Measurements from ENCODE around the gene MOV10. TPM values are rescaled to one million over a fixed set of nuclear protein-coding genes. Genes with fewer than 3 reads are reported as not detected.

Gene MOV10
- polyA plus RNA-seq, 1 of the 3 experiments (the other 2 are of a cell fraction), result 87.4 TPM

DNA sequence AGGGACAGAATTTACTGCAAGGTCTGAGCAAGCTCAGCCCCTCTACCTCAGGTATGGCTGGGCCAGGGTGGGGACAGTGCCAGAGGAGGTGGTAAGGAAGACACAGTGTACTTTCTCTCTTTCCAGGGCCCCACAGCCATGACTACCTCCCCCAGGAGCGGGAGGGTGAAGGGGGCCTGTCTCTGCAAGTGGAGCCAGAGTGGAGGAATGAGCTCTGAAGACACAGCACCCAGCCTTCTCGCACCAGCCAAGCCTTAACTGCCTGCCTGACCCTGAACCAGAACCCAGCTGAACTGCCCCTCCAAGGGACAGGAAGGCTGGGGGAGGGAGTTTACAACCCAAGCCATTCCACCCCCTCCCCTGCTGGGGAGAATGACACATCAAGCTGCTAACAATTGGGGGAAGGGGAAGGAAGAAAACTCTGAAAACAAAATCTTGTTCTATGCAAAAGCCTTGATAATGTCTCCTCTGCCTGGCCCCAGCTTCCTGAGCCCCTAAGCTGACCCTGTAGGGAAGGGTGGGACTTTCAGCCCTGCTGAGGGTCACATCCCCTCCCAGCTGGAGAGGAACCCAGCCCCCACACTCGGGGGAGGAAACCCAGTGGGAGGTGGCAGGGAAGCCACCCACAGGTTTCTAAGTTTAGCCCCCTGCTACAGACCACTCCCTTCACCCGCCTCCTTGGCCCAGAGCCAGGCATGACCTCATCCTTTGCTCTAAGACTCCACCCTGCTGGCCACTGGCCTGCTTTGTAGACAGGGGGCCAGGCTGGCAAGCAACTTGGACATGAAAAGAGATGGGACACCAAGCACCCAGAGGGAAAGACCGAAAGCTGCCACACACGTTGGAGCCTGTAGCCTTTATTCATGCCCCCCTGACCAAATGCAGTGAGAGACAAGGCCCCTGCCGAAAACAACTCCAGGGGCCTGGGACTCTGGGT lies 26.1 kb downstream of the MOV10 start:
- Histone ChIP-seq H3K27ac (ENCODE audit: low read depth in 2 of 2, low read length in 1 of 2) (peak overlapping the region; percentile 70 to 90), H3K9me2 (no peaks in the 10 kb centered on the region), H3K27me3 (ENCODE audit: insufficient read depth) (no peaks in the 10 kb centered on the region), H3K4me3 (ENCODE audit: low read depth in 2 of 2, low read length in 1 of 2) (0 out of 4 replicates have a peak overlapping the region, but pooled peaks of 1 of the 2 experiments have one; percentile 18), H3K9ac (peak overlapping the region; percentile 57; the same call in 1 of the 2 replicates), H3K36me3 (replicated peaks in 1 of 2; ENCODE audit: control insufficient read depth in 1 of 2, insufficient read depth in 2 of 2, low read length in 1 of 2) (peaks cover 28 to 56% of the 10 kb centered on the region in 2 experiments), H3K79me2 (ENCODE audit: insufficient read depth) (peaks cover 29% of the 10 kb centered on the region), H3K9me3 (no peaks in the 10 kb centered on the region), H3F3A (replicated peaks; ENCODE audit: insufficient read depth) (peaks cover 44% of the 10 kb centered on the region), H4K20me1 (ENCODE audit: insufficient read depth) (peaks cover 11% of the 10 kb centered on the region), H2AFZ (ENCODE audit: low read depth) (no peak overlapping the region), H3K4me2 (peak overlapping the region; percentile 46), H3K4me1 (ENCODE audit: control insufficient read depth in 1 of 2, insufficient read depth in 2 of 2, low read depth in 1 of 2, low read length in 1 of 2) (peaks cover 36 to 54% of the 10 kb centered on the region in 2 experiments; a peak in 3 of 4 replicates)
- CTCF ChIA-PET, result interaction anchor here (0.9 to 4.4 kb wide), 7 partner anchors 7 to 310 kb away, joined by 3 to 21 read pairs (median 5); partner anchors contain the start of genes PPM1J and ST7L
- peak; percentile 87 for DNase-seq
- POLR2A ChIA-PET, result interaction anchor here (1.1 kb wide), 1 partner anchor 26 kb away, joined by 3 read pairs; the partner anchor contains the start of gene MOV10
- WGBS (ENCODE audit: low lambda C conversion rate), result 37% methylated on average over 7 of the region's 7 CpGs
- TF ChIP-seq GABPA (IDR thresholded peaks at IDR 0.05; ENCODE audit: low read depth), result peak; percentile 8; the same call in 1 of the 2 replicates
- TF ChIP-seq, protein P1, sequence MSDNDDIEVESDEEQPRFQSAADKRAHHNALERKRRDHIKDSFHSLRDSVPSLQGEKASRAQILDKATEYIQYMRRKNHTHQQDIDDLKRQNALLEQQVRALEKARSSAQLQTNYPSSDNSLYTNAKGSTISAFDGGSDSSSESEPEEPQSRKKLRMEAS (IDR thresholded peaks at IDR 0.05; ENCODE audit: low read depth), result 0 out of 2 replicates have a peak, but pooled peaks have one; percentile 30
- peak; percentile 82; the same call in 1 of the 2 replicates for TF ChIP-seq MEF2A (IDR thresholded peaks at IDR 0.05; ENCODE audit: borderline replicate concordance, low read depth)
- TF ChIP-seq RAD21 (IDR thresholded peaks at IDR 0.05; ENCODE audit: low read length), result no peak
- peak; percentile 24 for TF ChIP-seq CHD2 (IDR thresholded peaks at IDR 0.05; ENCODE audit: low read length, partially characterized antibody)
- TF ChIP-seq TAF1 (IDR thresholded peaks at IDR 0.05; ENCODE audit: borderline replicate concordance, low read depth, low read length), result no peak; the same call in 1 of the 2 replicates
- TF ChIP-seq CTCF (IDR thresholded peaks at IDR 0.05), result peak; percentile 16; the same call in 1 of the 2 replicates
- no peak for TF ChIP-seq MXI1 (IDR thresholded peaks at IDR 0.05; ENCODE audit: low read depth, low read length)
- TF ChIP-seq EP300 (IDR thresholded peaks at IDR 0.05; ENCODE audit: borderline replicate concordance in 1 of 2, low read depth in 1 of 2, low read length in 1 of 2), result peak in 1 of 2 experiments; percentile 42; a peak in 1 of 4 replicates
- no peak for TF ChIP-seq GATA2 (CRISPR knock-in tag; IDR thresholded peaks at IDR 0.05)
- TF ChIP-seq ELF1 (IDR thresholded peaks at IDR 0.05), result peak; percentile 27; the same call in 1 of the 2 replicates
- no peak for TF ChIP-seq RFX5 (IDR thresholded peaks at IDR 0.05; ENCODE audit: low read length)
- peak; percentile 44; the same call in 1 of the 2 replicates for TF ChIP-seq TEAD4 (IDR thresholded peaks at IDR 0.05; ENCODE audit: borderline replicate concordance, insufficient read depth)
- peak; percentile 53; the same call in 1 of the 2 replicates for TF ChIP-seq ZBTB33 (IDR thresholded peaks at IDR 0.05; ENCODE audit: borderline replicate concordance, low read depth)
- TF ChIP-seq EZH2phosphoT487 (IDR thresholded peaks at IDR 0.05; ENCODE audit: borderline replicate concordance, low read depth), result no peak
- TF ChIP-seq POLR2AphosphoS5 (IDR thresholded peaks at IDR 0.05; ENCODE audit: low read depth, low read length), result peak; percentile 45
- no peak for TF ChIP-seq USF1 (IDR thresholded peaks at IDR 0.05; ENCODE audit: borderline replicate concordance, low read depth)
- TF ChIP-seq NRF1 (IDR thresholded peaks at IDR 0.05; ENCODE audit: low read depth, low read length), result no peak
- TF ChIP-seq, protein P2, sequence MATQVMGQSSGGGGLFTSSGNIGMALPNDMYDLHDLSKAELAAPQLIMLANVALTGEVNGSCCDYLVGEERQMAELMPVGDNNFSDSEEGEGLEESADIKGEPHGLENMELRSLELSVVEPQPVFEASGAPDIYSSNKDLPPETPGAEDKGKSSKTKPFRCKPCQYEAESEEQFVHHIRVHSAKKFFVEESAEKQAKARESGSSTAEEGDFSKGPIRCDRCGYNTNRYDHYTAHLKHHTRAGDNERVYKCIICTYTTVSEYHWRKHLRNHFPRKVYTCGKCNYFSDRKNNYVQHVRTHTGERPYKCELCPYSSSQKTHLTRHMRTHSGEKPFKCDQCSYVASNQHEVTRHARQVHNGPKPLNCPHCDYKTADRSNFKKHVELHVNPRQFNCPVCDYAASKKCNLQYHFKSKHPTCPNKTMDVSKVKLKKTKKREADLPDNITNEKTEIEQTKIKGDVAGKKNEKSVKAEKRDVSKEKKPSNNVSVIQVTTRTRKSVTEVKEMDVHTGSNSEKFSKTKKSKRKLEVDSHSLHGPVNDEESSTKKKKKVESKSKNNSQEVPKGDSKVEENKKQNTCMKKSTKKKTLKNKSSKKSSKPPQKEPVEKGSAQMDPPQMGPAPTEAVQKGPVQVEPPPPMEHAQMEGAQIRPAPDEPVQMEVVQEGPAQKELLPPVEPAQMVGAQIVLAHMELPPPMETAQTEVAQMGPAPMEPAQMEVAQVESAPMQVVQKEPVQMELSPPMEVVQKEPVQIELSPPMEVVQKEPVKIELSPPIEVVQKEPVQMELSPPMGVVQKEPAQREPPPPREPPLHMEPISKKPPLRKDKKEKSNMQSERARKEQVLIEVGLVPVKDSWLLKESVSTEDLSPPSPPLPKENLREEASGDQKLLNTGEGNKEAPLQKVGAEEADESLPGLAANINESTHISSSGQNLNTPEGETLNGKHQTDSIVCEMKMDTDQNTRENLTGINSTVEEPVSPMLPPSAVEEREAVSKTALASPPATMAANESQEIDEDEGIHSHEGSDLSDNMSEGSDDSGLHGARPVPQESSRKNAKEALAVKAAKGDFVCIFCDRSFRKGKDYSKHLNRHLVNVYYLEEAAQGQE (IDR thresholded peaks at IDR 0.05; ENCODE audit: low read depth, low read length), result no peak
- TF ChIP-seq, protein P3, sequence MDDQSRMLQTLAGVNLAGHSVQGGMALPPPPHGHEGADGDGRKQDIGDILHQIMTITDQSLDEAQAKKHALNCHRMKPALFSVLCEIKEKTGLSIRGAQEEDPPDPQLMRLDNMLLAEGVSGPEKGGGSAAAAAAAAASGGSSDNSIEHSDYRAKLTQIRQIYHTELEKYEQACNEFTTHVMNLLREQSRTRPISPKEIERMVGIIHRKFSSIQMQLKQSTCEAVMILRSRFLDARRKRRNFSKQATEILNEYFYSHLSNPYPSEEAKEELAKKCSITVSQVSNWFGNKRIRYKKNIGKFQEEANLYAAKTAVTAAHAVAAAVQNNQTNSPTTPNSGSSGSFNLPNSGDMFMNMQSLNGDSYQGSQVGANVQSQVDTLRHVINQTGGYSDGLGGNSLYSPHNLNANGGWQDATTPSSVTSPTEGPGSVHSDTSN (IDR thresholded peaks at IDR 0.05), result peak; percentile 32
